ENCODE results near the gene UNK.

The UNK gene

GRCh38 chr17:75783803-75784472, 668 bp upstream of the UNK start:
- peak overlapping the region; percentile 97 for H3K27ac ChIP-seq
- TF ChIP-seq CTCF (conservative IDR thresholded peaks at IDR 0.05): no peak

DNA sequence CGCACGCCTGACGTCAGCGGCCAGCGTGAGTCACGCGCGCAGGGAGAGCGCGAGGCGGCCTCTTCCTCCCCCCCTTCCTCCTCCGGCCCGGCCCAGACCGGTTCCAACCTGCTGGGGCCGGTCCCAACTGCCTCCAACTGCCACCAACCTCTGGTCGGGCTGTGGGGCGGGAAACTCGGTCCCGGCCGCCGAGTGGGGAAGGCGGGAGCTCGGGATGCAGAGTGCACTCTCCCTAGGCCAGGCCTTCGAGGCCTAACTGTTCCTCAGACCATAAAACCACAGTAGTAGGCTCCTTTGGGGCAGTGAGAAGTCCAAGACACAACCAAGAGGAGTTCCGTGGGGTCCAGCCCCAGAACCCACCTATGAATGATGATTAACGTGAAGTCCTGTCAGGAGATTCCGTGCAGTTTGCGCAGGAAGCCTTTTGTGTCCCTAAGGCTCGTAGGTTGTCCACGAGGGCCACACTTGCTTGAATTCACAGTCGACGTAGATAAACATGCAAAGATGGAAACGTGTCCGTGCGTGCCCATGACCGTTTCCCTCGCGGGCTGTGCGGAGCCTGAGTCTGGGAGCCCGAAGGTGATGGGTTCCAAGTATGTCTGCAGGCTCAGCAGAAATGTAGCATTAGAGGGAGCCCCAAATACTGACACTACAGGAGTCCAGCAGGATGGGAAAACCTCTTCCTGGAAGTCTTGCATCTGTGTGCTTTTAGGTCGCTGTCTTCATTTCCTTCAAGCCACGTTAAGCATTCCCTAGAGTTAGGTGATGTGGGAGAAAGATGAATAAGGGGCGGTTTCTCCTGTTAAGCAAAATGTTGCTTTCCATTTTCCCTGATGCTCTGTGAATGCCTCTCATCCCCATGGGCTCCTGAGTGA, 647 bp downstream of the UNK start:
- TF ChIP-seq CTCF (conservative IDR thresholded peaks at IDR 0.05): no peak
- H3K27ac ChIP-seq: peak overlapping the region; percentile 97

GRCh38 chr17:75791254-75791653, 6.6 kb downstream of the UNK start:
- no peak overlapping the region for H3K27ac ChIP-seq
- no peak for TF ChIP-seq CTCF (conservative IDR thresholded peaks at IDR 0.05)

GRCh38 chr17:75793460-75793859, 8.9 kb downstream of the UNK start:
- no peak overlapping the region for H3K27ac ChIP-seq
- TF ChIP-seq CTCF (conservative IDR thresholded peaks at IDR 0.05): no peak

DNA sequence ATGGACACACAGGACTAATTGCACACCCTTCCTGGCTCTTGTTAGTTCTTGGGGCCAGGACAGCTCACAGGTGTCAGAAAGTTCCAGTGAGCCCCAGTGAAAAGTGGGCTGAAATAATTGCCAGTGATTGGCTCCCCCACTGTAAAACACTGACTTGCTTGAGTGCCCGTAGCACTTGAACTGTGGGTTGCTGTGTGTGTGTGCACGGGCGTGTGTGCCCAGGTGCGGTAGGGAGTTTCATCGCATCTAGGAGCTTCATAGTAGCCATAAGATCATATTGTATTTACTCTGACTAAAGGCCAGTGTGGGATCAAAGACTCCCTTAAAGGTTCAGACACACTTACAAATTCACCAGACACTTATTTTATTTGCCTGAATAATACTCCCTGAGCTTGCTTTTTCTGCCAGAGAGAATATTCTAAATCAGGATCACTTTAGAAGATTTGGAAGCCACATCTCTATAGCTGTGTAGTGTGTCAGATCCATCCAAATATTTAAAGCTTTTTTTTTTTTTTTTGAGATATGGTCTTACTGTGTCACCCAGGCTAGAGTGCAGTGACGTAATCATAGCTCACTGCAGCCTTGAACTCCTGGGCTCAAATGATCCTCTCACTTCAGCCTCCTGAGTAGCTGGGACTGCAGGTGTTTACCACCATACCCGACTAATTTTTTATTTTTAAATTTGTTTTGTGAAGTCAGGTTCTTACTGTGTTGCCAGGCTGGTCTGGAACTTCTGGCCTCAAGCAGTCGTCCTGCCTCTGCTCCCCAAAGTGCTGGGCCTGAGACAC, 11.4 kb downstream of the UNK start:
- H3K27ac ChIP-seq: no peak overlapping the region
- TF ChIP-seq CTCF (conservative IDR thresholded peaks at IDR 0.05): no peak

- H3K27ac ChIP-seq: no peak overlapping the region
- TF ChIP-seq CTCF (conservative IDR thresholded peaks at IDR 0.05): no peak
Measured at GRCh38 chr17:75799402-75799801, 14.8 kb downstream of the UNK start.

DNA sequence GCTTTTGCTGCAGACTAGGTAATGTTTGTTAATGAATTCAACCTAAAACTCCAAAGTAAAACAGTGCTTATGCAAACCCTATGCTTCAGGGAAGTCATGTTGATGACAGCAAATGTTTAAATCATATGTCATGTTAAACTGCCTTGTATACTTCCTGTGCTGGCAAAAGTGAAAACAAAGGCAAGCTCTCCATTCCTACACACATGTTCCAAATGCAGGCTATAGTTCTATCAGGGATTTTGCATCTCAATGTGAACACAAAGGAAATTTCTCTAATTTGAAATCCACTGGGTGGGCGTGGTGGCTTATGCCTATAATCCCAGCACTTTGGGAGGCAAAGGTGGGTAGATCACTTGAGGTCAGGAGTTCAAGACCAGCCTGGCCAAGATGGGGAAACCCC, 19.3 kb downstream of the UNK start:
- TF ChIP-seq CTCF (conservative IDR thresholded peaks at IDR 0.05): no peak
- H3K27ac ChIP-seq: no peak overlapping the region
